HG02870 (cell line): ENCODE data around the gene POU2F3.
A peak's percentile ranks its signal among the peaks of the same experiment; 100 is the strongest.

Experiments
- ATAC-seq: cut with Tn5 transposase; IDR thresholded peaks from one replicate; pipeline ENCODE4 v1.9.1; 2021; ENCODE audit warnings: mild to moderate bottlenecking, moderate library complexity; ENCODE audit not compliant: unreplicated experiment

Gene POU2F3

DNA sequence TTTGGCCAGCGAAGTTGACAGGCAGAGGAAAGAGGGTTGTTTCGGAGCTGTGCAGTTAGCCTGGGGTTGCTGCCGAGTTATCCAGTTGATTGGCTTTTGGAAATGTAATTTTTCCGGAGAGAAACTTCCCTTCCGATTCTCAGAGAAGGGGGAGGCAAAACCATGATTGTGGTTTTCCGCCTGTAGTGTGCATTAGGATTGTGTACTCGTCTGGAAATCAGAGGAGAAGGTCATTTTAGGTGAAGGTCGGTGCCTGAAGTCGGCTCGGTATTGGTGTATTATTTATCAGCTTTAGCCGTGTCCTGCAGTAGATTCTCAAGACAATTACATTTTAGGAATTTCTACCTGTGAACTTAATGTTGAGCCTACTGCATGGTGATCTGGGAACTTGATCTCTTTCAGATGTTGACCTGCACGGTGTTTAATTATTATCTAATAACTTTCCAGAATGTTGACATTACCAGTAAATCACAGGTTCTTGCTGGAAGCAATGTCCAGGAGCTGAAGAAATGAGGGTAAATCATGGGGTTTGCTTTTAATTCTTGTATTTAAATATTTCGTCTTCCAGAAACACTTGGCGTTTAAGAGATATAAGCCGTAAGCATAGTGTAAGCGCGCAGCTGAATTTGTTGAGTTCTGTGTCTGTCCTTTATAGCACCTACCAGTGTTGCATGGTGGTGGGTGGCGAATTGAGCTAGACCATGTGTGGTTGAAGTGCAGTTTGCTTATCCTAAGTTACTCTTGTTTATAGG lies 97.6 kb downstream of the POU2F3 start:
- no peak for ATAC-seq

DNA sequence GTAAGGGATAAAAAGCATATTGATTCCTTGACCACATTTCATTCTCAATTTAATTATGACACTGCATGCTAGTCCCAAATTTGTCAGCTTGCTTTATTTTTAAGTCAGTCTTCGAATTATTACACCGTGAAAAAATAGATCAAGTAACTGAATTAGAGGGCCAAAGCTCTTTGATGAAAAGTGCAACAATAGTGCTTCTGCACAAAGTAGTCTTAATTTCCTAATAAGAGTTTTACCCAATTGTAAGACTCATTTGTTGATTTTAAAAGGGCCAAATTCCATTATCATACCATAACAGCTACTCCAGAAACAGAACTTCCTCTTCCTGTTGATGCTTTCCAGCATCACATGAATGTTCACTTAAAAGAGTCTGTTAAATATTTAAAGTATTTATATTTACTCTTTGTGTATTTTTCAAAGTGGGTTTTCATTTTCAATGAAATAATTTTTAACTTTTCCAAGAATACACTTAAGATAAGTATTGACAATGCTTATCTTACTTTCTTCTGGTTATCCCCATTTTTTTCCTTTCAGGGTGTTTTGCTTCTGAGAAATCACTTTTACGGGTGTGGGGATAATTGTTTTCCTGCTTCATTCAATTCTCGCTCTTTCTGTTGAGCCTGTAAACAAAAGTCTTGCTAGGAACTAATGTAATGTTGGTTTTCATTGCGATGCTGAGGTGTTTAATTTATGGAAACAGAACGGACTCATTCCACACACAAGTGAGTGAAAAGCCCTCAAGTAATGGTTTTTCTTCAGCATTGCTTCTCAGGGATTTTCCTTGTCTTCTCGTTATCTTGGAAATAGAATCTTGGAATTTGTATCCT lies 98.4 kb downstream of the POU2F3 start:
- no peak for ATAC-seq

DNA sequence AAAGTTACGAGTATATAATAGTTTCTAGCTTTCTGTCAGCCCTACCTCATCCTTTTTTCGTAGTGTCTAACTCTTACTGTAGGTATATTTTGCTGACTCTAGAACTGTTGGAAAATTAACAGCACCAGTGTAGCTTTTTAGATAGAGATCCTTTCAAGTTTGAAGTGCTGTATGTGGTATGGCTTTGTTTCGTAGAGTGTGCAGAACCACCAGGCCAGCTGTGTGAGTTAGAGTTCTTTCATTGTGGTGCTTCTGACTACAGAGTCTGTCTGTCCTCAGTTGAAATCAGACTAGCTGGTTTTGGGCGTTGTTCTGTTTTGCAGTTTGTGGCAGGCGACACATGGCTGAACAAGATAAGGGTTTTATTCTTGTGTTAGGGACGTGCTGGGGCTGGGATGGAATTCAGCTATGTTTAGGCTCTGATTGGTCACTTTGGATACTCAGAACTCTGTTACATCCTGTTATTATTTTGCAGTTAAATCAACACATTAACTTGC lies 99.5 kb downstream of the POU2F3 start:
- no peak for ATAC-seq

DNA sequence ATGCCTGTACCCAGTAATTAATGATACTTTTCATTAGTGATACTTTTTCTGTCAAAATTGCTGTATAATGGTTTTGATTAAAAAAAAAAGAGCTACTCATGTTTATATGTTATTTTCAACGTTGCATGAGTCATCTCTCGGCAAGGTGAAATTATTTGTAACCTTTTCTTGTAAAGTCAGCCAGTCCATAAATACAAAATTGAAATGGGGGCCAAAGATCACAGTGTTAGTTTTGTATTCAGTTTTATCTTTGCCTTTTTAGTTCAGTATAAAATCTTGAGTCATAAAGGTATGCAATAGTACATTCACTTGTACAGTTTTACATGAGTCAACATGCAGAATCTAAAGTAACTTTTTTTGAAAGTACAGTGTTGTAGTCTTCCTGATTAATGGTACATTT lies 100.6 kb downstream of the POU2F3 start:
- no peak for ATAC-seq

DNA sequence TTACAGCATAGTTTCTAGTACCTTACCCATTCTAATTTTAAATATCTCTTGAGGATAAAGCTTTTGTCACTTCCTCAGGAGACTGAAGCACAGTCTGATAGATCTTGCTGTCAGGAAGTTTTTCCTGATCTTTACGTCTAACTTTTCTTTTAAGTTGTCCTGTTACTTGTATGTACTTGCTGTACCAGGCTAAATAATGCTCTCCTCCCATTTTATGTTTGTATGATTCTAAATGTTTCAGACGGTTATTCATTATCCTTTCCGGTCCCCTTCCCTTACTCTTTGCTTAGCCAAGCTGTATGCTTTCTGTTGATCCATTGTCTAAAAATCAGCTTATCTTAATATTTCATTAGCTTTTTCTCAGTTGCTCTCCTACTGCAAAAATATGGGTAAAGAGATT lies 102.3 kb downstream of the POU2F3 start:
- ATAC-seq: no peak

DNA sequence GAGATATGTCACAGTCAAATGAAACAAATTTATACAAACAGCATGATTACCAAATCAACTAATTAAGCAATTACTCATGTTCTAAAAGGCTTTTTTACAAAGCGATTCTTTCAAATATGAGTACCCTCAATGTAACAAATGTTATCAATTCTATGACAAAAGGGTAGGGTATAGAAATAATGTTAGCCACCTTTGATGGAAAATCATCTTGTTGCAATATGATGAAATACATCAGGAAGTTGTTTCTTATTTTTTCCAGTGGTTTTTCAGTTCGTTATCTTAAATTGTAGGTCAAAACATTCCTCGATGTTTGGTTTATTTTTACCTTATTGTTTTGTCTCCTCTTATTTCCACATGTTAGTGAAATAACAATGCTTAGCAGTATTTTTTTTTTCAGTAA lies 102.7 kb downstream of the POU2F3 start:
- ATAC-seq: no peak

DNA sequence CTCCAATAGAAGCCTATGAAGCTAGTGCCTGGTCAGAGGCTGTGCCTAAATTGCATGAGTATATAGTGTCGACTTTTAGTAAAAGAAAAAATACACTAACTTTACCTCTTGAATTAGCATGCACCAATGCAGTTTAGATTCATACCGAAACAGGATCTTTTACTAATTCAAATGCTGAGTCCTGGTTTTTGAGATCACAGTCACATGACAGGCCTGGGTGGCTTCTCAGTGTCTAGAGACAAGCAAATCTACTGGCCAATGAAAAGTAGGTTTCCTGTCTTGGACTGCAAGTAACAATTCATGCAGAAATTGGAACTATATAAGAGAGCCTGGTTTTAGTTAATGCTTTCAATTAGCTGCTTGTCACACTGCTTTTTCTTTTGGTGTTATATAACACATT lies 103.5 kb downstream of the POU2F3 start:
- peak; percentile 67 for ATAC-seq

DNA sequence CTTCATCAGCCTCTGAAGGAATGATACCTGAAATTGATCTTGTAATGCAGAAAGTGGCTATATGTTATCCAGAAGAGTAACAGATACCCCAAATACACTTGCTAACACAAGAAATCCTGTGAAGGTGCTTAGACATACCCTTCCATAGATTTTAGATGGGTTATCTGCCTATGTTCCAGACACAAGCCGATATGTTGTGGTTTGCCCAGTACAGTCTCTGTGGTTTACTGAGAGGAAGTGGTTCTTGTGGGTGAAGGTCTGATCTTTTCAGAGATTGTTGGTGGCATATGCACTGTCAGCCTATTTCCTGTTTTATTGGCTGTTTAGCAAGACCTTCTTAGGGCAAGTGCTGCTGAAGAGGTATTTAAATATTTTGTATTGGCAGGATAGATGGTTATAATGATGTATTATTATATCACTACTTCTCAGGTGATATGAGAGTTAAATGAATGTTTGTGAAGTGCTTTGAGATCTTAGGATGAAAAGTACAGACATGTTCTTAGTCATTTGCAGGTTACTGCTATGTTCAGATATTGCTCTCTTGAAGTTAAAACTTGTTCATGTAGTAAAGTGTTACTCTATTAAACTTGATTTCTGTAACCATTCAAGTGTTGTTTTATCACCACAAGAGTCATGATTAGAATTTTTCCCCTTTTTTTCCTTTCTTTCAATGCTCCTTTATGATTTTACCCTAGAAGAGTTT lies 104.5 kb downstream of the POU2F3 start:
- ATAC-seq: peak; percentile 68

DNA sequence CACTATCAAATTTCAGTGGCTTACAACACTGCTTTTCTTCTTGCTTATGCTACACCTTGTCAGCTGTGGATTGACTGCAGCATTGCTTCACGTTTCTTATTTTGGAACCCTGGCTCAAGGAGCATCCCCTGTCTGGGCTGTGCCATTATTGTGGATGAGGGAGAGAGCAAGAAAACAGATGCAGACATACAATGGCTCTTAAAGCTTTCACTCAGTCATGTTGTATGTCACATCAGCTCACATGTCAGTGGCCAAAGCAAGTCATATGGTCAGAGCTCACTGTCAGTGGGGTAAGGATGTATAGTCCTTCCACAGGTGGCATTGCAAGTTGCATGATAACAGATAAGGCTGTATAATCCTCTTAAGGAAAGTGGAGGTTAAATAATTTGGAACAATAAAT lies 106.3 kb downstream of the POU2F3 start:
- ATAC-seq: no peak

DNA sequence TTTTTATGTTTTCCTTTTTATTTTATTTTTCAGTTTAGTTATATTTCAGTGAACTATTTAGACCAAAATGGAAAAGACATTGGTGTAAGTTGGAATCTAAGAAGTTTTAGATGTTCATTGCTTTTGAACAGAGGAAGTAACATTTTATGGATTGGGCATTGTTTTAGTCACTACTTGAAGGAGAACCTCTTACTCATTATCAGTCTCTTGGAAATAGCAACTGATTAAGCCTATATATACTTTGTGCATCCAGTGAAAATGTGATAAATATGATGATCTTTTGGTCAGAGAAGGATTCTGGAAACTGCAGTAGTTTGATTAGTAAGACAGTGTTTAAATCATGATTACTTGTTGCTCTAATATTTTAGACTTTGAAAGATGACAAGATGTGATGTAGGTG lies 110.7 kb downstream of the POU2F3 start:
- ATAC-seq: no peak

DNA sequence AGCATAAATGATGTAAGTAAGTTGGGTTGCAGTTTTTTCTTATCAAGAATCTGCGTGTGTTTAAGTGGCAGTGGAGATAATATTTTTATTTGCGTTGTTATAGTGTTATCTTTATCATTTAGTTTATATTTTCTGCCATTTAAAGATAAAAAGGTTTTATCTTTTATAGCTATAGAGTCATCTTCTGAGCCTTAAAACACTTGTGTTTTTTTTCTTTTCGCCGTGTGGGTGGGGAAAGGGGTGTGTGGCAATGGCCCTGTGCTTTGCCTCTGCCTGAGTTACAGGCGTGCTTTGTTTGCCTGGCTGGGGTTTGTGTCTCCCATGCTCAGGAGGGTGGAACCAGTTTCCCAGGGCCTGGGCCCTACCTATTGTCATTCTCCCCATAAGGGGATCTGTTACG lies 112.5 kb downstream of the POU2F3 start:
- ATAC-seq: no peak

DNA sequence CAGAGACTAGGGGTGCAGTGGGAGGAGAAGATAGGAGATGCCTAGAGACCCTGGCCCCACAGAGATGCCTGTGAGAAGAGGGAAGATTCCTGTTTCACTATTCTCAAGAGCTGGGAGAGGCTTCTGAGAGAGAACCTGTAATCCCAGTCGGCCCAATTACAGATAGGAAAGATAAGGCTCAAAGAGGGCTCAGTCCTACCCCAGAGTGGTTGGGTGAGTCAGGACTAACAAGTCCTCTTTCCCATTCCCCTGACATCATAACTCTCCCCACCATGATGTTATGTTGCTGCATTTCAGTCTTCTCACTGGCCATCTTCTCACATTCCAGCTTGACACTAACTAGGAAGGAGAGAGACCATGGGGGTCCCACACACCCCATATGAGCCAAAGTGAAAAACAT lies 114.1 kb downstream of the POU2F3 start:
- ATAC-seq: no peak

DNA sequence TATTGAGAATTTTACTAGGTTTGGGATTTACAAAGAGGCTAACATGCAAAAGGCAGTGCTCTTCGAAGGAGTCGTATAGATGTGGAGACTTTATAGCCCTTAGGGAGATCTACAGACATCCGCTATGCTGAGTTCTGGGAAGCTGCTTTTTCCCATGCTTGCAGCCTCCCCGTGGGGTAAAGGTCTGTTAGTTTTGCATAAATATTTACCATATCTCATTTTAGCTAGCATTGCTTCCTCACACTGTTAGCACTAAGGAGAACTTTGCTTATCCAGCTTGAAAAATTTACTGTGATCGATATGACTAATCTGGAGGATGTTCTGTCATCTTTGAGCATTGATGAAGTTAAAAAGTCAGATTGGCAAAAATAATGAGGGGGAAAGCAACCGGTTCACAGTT lies 114.8 kb downstream of the POU2F3 start:
- ATAC-seq: no peak

DNA sequence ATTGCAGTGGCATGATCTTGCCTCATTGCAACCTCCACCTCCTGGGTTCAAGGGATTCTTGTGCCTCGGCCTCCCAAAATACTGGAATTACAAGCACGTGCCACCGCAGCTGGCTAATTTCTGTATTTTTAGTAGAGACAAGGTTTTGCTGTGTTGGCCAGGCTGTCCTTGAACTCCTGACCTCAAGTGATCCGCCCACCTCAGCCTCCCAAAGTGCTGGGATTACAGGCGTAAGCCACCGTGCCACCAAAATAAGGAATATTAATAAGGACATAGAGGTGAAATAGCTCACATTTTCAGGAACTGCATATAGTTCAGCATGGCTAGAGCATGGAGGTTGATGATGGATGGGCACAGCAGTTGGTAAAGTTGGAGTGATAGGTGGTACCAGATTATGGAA lies 117.7 kb downstream of the POU2F3 start:
- no peak for ATAC-seq

DNA sequence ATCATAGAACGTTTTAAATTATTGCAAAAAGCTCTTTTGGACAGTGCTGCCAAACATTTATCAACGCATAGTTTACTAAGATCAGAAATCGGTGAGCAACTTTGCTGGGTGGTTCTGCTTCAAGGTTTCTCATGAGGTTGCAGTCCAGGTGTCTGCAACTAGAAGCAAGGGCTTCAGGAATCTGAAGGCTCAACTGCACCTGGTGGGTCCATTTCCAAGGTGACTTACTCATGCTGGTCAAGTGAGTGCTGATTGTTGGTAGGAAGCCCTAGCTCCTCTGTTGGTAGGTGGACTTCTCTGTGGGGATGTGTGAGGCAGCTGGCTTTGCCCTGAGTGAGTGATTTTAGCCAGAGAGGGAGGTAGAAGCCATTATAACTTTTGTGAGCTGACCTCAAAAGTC lies 118.8 kb downstream of the POU2F3 start:
- no peak for ATAC-seq

DNA sequence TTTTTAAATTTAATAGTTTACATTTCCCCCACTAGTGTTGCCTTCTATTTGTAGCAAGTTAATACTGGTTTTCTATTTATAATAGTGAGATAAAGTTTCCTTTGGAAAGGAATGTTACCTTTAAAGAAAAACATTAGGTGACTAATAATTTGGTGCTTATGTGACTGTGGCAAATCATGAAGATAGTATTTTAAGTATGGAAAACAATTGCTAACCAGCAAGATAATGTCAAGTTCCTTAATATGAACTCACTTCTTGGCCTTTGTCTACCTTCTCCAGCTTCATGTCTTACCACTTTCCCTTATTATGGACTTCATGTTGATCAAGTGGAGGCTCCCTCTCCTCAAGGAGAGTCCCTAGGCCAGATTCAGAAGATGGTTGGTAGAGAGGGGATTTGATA lies 123.5 kb downstream of the POU2F3 start:
- ATAC-seq: no peak

DNA sequence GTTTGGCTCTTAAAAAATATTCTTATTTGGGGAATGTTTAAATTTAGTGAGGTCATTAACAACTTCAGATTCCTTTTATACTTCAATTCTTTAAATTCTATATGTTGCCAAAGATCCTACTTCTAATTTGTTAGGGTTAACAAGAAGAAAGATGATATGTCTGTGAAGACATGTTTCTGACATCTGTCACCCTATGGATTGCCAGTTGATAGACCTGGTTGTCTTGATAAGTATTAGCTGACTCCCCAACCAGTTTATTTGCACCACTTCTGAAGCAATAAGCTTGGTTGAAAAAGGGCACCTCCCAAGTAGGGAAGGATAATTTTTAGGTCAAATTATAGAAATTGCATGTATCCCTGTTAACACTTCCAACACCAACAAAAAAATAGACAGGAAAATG lies 125.6 kb downstream of the POU2F3 start:
- ATAC-seq: no peak
